Hepatocyte (in vitro differentiated cells): ENCODE measurements around the gene SH3GL2.

Source experiments
- CTCF ChIP-seq: fragments of 200-600 bp; sonication (generic); IDR thresholded peaks from 2 replicates; pipeline ENCODE4 v1.5.1; 2016; ENCODE audit warnings: antibody characterized with exemption, mild to moderate bottlenecking; ENCODE audit not compliant: poor library complexity
- EZH2 ChIP-seq: fragments of 200-600 bp; sonication (generic); IDR thresholded peaks from 2 replicates; pipeline ENCODE4 v1.6.1; 2016; ENCODE audit warnings: antibody characterized with exemption, mild to moderate bottlenecking, borderline replicate concordance
- EZH2phosphoT487 ChIP-seq: fragments of 200-600 bp; sonication (generic); IDR thresholded peaks from one replicate; pipeline ENCODE4 v1.6.1; 2018; ENCODE audit warnings: antibody characterized with exemption, mild to moderate bottlenecking, low read depth, moderate library complexity; ENCODE audit not compliant: unreplicated experiment, severe bottlenecking

DNA sequence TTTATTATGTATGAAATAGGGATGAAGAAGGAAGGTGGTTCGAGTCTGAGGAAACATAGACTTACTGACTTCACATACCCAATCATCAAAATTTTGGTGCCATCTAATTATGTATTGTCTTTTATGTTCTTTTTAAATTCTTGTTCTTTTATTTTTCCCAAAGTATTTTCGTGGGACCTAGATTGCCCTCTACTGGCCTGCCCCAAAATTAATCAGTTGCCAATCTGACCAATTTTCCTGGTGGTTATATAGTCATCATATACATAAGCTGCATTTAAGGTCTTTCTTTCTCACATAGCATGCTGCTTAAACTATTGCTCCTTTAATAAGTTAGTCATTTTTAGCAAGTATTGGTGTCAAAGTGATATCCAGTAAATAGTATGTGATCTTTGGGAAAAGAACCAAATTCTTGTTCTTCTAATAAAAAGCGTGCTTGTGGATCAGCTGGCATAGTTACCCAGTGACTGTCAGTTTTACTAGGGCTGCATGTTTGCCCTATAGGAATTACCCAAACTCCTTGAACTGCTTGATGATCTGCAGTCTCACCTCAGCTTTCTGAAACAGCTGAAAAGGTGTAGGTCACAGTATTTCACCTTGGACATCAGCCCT is 223.5 kb downstream of the SH3GL2 start:
- TF ChIP-seq CTCF (peak; percentile 60), EZH2 (no peak), EZH2phosphoT487 (no peak)
